ES-I3 (cell line): ENCODE measurements around the gene TBL1XR1.

Source experiments
- H3K36me3 ChIP-seq: 2 replicates; pipeline ENCODE4 v1.6.1; 2013; ENCODE audit warnings: mild to moderate bottlenecking, low read length, control low read depth, moderate library complexity; ENCODE audit not compliant: insufficient read depth
- H3K4me1 ChIP-seq: 2 replicates; pipeline ENCODE4 v1.6.1; 2013; ENCODE audit warnings: mild to moderate bottlenecking, control low read depth, low read length; ENCODE audit not compliant: insufficient read depth
- H3K9ac ChIP-seq: 2 replicates; pipeline ENCODE4 v1.6.1; 2013; ENCODE audit warnings: low read depth, mild to moderate bottlenecking, low read length, moderate library complexity
- H3K9me3 ChIP-seq: 2 replicates; pipeline ENCODE4 v1.6.1; 2013; ENCODE audit warnings: mild to moderate bottlenecking, low read length, moderate library complexity; ENCODE audit not compliant: control insufficient read depth, insufficient read depth

The TBL1XR1 gene

DNA sequence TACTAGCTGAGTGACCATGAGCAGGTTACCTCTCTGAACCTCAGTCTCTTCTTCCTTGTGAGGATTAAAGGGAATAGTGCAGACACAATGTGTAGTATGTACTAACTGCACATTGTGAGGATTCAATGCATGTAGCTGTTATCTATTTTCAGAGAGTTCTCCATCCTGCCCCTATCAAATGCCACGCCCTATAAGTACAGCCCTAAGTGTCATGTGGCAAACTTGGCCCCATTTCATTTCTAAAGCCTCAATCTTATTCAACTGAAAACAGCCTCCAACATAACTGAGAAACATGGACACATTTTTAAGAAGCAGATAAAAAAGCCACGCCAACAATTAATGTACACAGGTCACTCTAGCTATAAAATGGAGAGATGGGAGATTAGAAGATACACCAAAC, 220.0 kb downstream of the TBL1XR1 start:
- Histone ChIP-seq H3K36me3 (no peaks in the 10 kb centered on the region), H3K9ac (no peak overlapping the region), H3K4me1 (no peaks in the 10 kb centered on the region), H3K9me3 (no peaks in the 10 kb centered on the region)

DNA sequence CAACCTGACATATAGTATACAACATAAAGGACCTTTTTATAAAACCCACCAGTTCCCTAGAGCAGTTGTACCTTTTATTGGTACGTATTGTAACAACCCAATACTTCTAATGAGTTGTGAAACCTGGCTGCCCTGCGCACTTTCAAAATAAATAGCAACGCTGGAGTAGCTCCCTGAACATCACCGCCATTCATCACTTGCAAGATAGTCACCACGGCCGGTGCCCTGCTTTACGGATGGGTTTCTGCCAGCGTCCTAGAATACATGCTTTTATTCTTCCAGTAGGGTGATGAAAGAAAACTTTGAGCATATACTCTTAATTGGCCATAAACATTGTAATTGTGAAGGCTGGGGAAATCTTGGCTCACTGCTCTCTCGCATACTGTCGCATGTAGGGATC, 220.7 kb downstream of the TBL1XR1 start:
- H3K9me3 ChIP-seq = no peaks in the 10 kb centered on the region

GRCh38 chr3:176974279-176974678, 223.0 kb downstream of the TBL1XR1 start:
- no peaks in the 10 kb centered on the region for H3K36me3 ChIP-seq
- H3K4me1 ChIP-seq = no peaks in the 10 kb centered on the region

More for the DNA sequence above, 220.7 kb downstream of the TBL1XR1 start:
- H3K36me3 ChIP-seq = no peaks in the 10 kb centered on the region
- no peaks in the 10 kb centered on the region for H3K4me1 ChIP-seq
- H3K9ac ChIP-seq = no peak overlapping the region

GRCh38 chr3:176971613-176972174, 225.6 kb downstream of the TBL1XR1 start:
- Histone ChIP-seq H3K9ac (no peak overlapping the region), H3K9me3 (no peaks in the 10 kb centered on the region), H3K36me3 (no peaks in the 10 kb centered on the region), H3K4me1 (no peaks in the 10 kb centered on the region)

More at GRCh38 chr3:176974279-176974678, 223.0 kb downstream of the TBL1XR1 start:
- Histone ChIP-seq H3K9me3 (no peaks in the 10 kb centered on the region), H3K9ac (no peak overlapping the region)

DNA sequence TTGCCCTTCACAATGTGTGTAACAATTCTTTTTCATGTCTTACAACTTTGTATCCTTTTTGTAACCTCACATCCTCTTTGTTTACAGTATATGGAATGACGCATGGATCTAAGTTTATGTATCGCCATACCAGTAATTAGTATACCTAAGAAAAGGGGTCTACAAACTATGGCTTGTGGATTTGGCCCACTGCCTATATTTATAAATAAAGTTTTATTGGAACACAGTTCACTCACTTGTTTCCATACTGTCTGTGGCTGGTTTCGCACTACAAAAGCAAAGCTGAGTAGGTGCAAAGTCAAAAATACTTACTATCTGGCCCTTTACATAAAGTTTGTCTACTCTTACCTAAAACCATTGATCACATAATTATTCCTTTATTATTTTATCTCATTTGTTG, 226.5 kb downstream of the TBL1XR1 start:
- no peaks in the 10 kb centered on the region for H3K36me3 ChIP-seq
- no peak overlapping the region for H3K9ac ChIP-seq
- H3K9me3 ChIP-seq = no peaks in the 10 kb centered on the region
- no peaks in the 10 kb centered on the region for H3K4me1 ChIP-seq

DNA sequence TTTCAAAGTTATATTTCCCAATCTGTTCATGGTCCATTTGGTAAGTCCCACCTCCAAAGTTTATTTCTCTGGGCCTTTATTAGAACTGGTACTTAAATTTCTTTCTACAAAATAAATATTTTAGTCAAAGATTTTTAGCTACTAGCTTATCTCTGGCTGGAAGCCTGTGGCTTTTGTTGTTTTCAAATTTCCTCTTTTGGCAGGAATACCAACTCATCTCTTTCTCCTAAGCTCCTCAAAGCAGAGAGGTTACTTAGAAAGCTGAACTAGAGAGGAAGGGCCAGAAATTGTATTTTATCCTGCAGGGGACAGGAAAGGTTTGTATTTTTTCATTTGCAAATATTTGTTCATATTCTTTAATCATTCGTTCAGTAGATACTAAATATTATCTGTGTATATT, 227.8 kb downstream of the TBL1XR1 start:
- Histone ChIP-seq H3K9ac (no peak overlapping the region), H3K9me3 (no peaks in the 10 kb centered on the region), H3K4me1 (no peaks in the 10 kb centered on the region), H3K36me3 (no peaks in the 10 kb centered on the region)
